WERI-Rb-1 (cell line): Measurements from ENCODE around the gene DLGAP5.

Experiments
- DNase-seq: peaks from one replicate; pipeline ENCODE4 v3.0.0-alpha.2; 2020
- H3K27ac ChIP-seq: fragments of 250-450 bp; sonication (Bioruptor Pico); 2 replicates; pipeline ENCODE4 v1.5.1; 2020; ENCODE audit warnings: mild to moderate bottlenecking, moderate library complexity
- H3K27me3 ChIP-seq: fragments of 250-450 bp; sonication (Bioruptor Pico); 2 replicates; pipeline ENCODE4 v1.5.1; 2021; ENCODE audit warnings: mild to moderate bottlenecking, low read depth, moderate library complexity; ENCODE audit not compliant: insufficient read depth, severe bottlenecking
- H3K36me3 ChIP-seq: fragments of 250-450 bp; sonication (Bioruptor Pico); 2 replicates; pipeline ENCODE4 v1.5.1; 2020; ENCODE audit warnings: mild to moderate bottlenecking, moderate library complexity
- H3K4me3 ChIP-seq: 2 replicates; pipeline ENCODE4 v1.5.1; 2011; ENCODE audit warnings: low read depth, mild to moderate bottlenecking, control low read depth, low read length
- H3K9me3 ChIP-seq: fragments of 250-450 bp; sonication (Bioruptor Pico); 2 replicates; pipeline ENCODE4 v1.5.1; 2021; ENCODE audit warnings: mild to moderate bottlenecking, moderate library complexity; ENCODE audit not compliant: severe bottlenecking
- CTCF ChIP-seq: IDR thresholded peaks from 2 replicates; pipeline ENCODE4 v1.5.1; 2011; ENCODE audit warnings: low read depth, mild to moderate bottlenecking, control low read depth, inconsistent platforms, low read length

Gene DLGAP5

GRCh38 chr14:55207832-55208231 is 16.4 kb upstream of the DLGAP5 start:
- Histone ChIP-seq H3K27me3 (no peaks in the 10 kb centered on the region), H3K27ac (no peak overlapping the region), H3K9me3 (no peaks in the 10 kb centered on the region), H3K36me3 (no peaks in the 10 kb centered on the region), H3K4me3 (no peak overlapping the region)
- TF ChIP-seq CTCF: no peak
- DNase-seq: no peak

GRCh38 chr14:55206175-55206693 is 14.8 kb upstream of the DLGAP5 start:
- no peak for DNase-seq
- no peak overlapping the region for H3K4me3 ChIP-seq
- TF ChIP-seq CTCF: no peak
- no peaks in the 10 kb centered on the region for H3K9me3 ChIP-seq
- no peaks in the 10 kb centered on the region for H3K27me3 ChIP-seq
- no peak overlapping the region for H3K27ac ChIP-seq
- no peaks in the 10 kb centered on the region for H3K36me3 ChIP-seq

- no peak for DNase-seq
- no peaks in the 10 kb centered on the region for H3K9me3 ChIP-seq
- no peaks in the 10 kb centered on the region for H3K27me3 ChIP-seq
- no peak for TF ChIP-seq CTCF
- no peaks in the 10 kb centered on the region for H3K36me3 ChIP-seq
- no peak overlapping the region for H3K27ac ChIP-seq
- H3K4me3 ChIP-seq: no peak overlapping the region
These were observed 10.1 kb upstream of the DLGAP5 start for GRCh38 chr14:55201219-55202101.

- DNase-seq: no peak
- TF ChIP-seq CTCF: no peak
- Histone ChIP-seq H3K4me3 (no peak overlapping the region), H3K27me3 (no peaks in the 10 kb centered on the region), H3K36me3 (no peaks in the 10 kb centered on the region), H3K27ac (no peak overlapping the region), H3K9me3 (no peaks in the 10 kb centered on the region)
These were observed 9.3 kb upstream of the DLGAP5 start for GRCh38 chr14:55200651-55201050.

- Histone ChIP-seq H3K36me3 (no peaks in the 10 kb centered on the region), H3K27me3 (no peaks in the 10 kb centered on the region), H3K27ac (no peak overlapping the region), H3K9me3 (no peaks in the 10 kb centered on the region), H3K4me3 (no peak overlapping the region)
- DNase-seq: no peak
- TF ChIP-seq CTCF: no peak
These were observed 7.4 kb upstream of the DLGAP5 start for GRCh38 chr14:55198749-55199148.
